ENCODE measurements around the gene PPP1R12B.

GRCh38 chr1:202563818-202564217, 215.3 kb downstream of the PPP1R12B start:
- TF ChIP-seq CTCF (optimal IDR thresholded peaks at IDR 0.05 in 1 of 3, IDR thresholded peaks at IDR 0.05 in 1 of 3, conservative IDR thresholded peaks at IDR 0.05 in 1 of 3; ENCODE audit: extremely low read depth in 1 of 3, insufficient read depth in 2 of 3, low read length in 3 of 3) (no peak), EZH2 (IDR thresholded peaks at IDR 0.05; ENCODE audit: low read length) (no peak)

Data from keratinocyte (primary cell).